ENCODE data around the gene CASP2.

CASP2 gene

DNA sequence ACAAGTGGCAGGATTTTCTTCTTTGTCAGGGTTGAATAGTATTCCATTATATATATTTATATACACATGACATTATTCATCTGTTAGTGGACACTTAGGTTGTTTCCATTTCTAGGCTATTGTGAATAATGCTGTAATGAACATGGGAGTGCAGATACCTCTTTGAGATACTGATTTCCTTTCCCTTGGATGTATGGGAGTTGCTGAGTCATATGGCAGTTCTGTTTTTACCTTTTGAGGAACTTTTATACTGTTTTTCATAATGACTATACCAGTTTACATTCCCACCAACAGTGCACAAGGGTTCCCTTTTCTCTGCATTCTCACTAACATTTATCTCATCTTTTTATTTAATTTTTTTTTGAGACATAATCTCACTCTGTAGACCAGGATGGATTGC lies 26.0 kb downstream of the CASP2 start:
- Mint-ChIP-seq H3K4me3 (no peak overlapping the region), H3K36me3 (ENCODE audit: insufficient read depth) (no peaks in the 10 kb centered on the region), H3K27ac (no peak overlapping the region)

DNA sequence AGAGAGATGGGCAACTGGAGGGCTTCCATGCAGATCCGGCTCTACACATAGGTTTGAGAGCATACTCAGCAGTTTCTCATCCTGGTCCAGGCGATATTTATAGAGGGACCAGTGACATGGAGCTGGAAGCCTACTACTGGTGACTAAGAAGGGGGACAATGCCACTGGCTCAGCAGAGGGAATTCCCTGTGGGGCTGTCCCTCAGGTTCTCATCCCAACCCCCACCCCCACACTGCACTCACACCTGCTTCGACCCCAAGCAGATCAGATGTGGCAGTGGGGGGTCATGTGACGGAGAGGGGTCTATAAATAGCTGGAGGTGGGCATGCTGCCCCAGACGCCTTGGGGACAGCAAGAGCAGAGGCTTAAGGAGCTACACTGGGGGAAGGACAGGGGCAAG lies 27.6 kb downstream of the CASP2 start, which contains the start of gene CLCN1:
Gene CLCN1 (plus strand): TSS at position 336 of the 400 bp plus-strand sequence. CDS start 102 bp downstream, outside the sequence.
- no peak within 1 kb of the TSS for H3K4me3 Mint-ChIP-seq
- H3K9me3 Mint-ChIP-seq = no peaks in the 10 kb centered on the region
- DNase-seq = no peak
- H3K27me3 Mint-ChIP-seq = no peaks in the 10 kb centered on the region
- ATAC-seq (replicated peaks) = no peak
- no peaks in the 10 kb centered on the region for H3K36me3 Mint-ChIP-seq (ENCODE audit: insufficient read depth)
- H3K27ac Mint-ChIP-seq = no peak within 1 kb of the TSS
- H3K4me1 Mint-ChIP-seq (ENCODE audit: low read depth in 2 of 2) = peaks cover 8 to 11% of the 10 kb centered on the region in 2 donors

More for the DNA sequence above, 26.0 kb downstream of the CASP2 start:
- peaks cover 20% of the 10 kb centered on the region in 2 donors for H3K4me1 Mint-ChIP-seq (ENCODE audit: low read depth in 2 of 2)
- ATAC-seq (replicated peaks) = no peak
- H3K27me3 Mint-ChIP-seq = no peaks in the 10 kb centered on the region
- no peaks in the 10 kb centered on the region for H3K9me3 Mint-ChIP-seq
- no peak for DNase-seq

DNA sequence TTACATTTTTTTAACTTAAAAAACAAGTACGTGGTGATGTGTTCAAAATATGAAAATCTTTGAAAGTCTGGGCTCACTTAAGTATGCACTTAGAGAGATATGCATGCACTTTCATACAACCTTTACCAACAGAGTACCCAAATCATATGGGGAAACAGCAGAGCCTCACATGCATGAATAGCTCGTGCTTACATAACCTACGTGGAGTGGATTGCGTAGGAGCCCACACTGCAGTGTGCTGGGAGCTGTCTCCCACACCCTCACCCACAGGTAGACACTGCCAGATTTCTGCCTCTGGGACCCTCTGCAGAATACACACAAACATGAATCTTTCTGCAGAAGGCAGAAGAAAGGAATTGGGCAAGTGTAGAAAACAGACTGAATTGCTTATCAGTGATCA lies 28.3 kb downstream of the CASP2 start:
- H3K9me3 Mint-ChIP-seq = no peaks in the 10 kb centered on the region
- no peaks in the 10 kb centered on the region for H3K27me3 Mint-ChIP-seq
- H3K4me1 Mint-ChIP-seq (ENCODE audit: low read depth in 2 of 2) = peaks cover 4% of the 10 kb centered on the region in 2 donors
- H3K36me3 Mint-ChIP-seq (ENCODE audit: insufficient read depth) = no peaks in the 10 kb centered on the region
- DNase-seq (no peak), ATAC-seq (replicated peaks) (no peak)
- no peak overlapping the region for H3K27ac Mint-ChIP-seq
- H3K4me3 Mint-ChIP-seq = no peak overlapping the region

DNA sequence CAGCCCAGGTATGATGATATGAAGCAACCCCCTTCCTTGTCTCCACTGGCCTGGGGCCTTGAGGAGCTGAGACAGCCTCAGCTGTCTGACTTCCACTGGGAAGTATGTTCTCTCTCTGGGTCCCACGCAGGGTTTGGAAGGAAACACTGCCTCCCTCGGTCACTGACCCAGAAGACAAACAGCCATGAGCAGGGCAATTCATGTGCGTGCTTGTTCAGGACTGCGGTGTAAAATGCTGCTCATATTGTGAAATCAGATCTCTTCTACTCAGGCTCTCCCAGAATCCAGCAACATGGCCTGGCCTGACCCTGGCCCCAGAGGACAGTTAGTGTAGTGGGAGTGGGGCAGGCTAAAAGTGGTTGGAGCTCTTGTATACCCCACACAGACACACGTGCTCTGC lies 30.5 kb downstream of the CASP2 start:
- H3K27me3 Mint-ChIP-seq = no peaks in the 10 kb centered on the region
- no peak overlapping the region for H3K27ac Mint-ChIP-seq
- ATAC-seq (replicated peaks) (no peak), DNase-seq (no peak)
- H3K9me3 Mint-ChIP-seq = no peaks in the 10 kb centered on the region
- H3K4me1 Mint-ChIP-seq (ENCODE audit: low read depth in 2 of 2) = peaks cover 2 to 5% of the 10 kb centered on the region in 2 donors
- H3K36me3 Mint-ChIP-seq (ENCODE audit: insufficient read depth) = no peaks in the 10 kb centered on the region
- no peak overlapping the region for H3K4me3 Mint-ChIP-seq

DNA sequence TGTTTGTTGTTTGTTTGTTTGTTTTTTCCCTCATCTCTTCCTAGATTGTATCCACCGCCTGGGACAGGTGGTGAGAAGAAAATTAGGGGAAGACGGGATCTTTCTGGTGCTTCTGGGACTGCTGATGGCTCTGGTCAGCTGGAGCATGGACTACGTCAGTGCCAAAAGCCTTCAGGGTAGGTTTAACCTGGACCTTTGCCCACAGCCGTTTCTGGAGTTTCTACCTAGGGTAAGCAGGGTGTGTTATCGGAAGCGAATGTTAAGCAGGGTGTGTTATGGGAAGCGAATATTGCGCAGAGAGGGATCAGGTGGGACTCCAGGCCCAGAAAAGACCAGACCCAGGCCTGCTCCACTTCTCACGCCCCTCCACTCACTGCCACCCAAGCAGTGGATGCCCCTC lies 32.5 kb downstream of the CASP2 start:
- ATAC-seq (replicated peaks) (no peak), DNase-seq (no peak)
- Mint-ChIP-seq H3K4me1 (ENCODE audit: low read depth in 2 of 2) (peaks cover 13 to 18% of the 10 kb centered on the region in 2 donors), H3K27me3 (no peaks in the 10 kb centered on the region), H3K27ac (no peak overlapping the region), H3K36me3 (ENCODE audit: insufficient read depth) (no peaks in the 10 kb centered on the region), H3K4me3 (no peak overlapping the region), H3K9me3 (no peaks in the 10 kb centered on the region)

DNA sequence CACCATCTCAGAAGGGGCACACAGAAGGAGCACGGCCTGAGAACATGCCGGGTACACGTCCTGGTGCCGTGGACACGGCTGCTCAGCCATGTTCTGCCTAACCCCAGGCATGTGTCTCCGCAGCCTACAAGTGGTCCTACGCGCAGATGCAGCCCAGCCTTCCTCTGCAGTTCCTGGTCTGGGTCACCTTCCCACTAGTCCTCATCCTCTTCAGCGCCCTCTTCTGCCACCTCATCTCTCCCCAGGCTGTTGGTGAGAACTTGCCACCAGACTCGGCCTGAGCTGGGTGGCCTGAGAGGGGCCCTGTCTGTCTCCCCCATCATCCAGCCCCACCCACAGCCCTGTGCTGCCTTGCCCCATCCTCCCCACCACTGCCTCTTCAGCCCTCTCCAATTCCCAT lies 33.1 kb downstream of the CASP2 start:
- H3K9me3 Mint-ChIP-seq = no peaks in the 10 kb centered on the region
- peak overlapping the region in 1 of 2 donors; percentile 32 for H3K27ac Mint-ChIP-seq
- ATAC-seq (replicated peaks) = no peak
- H3K36me3 Mint-ChIP-seq (ENCODE audit: insufficient read depth) = no peaks in the 10 kb centered on the region
- peaks cover 14 to 20% of the 10 kb centered on the region in 2 donors for H3K4me1 Mint-ChIP-seq (ENCODE audit: low read depth in 2 of 2)
- no peak overlapping the region for H3K4me3 Mint-ChIP-seq
- no peak for DNase-seq
- H3K27me3 Mint-ChIP-seq = no peaks in the 10 kb centered on the region

DNA sequence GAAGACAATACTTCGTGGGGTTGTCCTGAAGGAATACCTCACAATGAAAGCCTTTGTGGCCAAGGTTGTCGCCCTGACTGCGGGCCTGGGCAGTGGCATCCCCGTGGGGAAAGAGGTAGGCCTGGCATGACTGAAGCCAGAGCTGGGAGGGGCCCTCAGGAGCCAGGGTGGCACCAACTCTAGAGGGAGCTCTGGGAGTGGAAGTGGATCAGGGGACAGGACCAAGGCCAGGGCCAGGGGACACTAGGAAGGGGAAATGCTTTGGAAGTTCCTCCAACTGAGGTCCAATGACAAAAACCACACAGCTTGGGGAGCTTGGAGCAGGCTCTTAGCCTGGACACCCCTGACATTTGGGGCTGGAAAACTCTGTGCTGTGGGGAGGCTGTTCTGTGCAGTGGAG lies 33.6 kb downstream of the CASP2 start:
- Mint-ChIP-seq H3K27ac (peak overlapping the region in 1 of 2 donors; percentile 32), H3K27me3 (no peaks in the 10 kb centered on the region), H3K36me3 (ENCODE audit: insufficient read depth) (no peaks in the 10 kb centered on the region), H3K4me1 (ENCODE audit: low read depth in 2 of 2) (peaks cover 15 to 24% of the 10 kb centered on the region in 2 donors), H3K4me3 (no peak overlapping the region), H3K9me3 (no peaks in the 10 kb centered on the region)
- no peak for ATAC-seq (replicated peaks)
- DNase-seq = no peak

DNA sequence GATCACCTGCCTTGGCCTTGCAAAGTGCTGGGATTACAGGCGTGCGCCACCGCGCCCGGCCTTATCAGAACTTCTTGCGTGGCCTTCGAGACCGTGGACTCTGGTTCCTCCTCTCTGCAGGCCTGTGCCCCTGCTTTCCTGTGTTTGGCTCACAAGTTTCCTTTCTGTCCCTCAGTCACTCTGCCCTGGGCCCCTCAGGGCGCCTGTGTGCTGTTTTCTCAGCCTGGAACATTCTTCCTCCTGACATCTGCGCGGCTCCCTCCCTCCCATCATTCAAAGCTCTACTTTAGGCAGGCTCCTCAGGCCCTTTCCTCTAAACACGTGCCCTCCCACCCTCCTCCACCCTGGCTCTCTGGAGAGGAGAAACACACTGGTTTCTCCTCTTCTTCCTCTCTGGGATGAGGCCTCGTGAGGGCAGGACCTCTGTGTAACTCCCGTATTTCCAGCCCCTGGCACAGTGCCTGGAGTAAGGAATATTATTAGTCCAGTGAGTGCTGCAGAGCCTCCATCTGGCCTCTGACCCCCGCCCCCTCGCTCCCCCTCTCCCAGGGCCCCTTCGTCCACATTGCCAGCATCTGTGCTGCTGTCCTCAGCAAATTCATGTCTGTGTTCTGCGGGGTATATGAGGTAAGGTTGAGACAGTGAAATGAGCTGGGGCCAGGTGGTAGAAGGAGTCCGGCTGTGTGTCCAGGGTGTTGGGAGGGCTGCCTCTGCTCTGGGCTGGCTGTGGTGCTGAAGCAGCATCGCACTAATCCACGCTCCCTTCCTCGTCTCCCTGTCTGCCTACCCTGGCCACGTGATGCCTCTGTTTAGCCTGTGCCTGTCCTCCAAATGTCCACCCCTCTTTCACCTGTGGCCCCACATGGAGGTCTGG lies 34.8 kb downstream of the CASP2 start:
- Mint-ChIP-seq H3K4me1 (ENCODE audit: low read depth in 2 of 2) (peaks cover 15 to 24% of the 10 kb centered on the region in 2 donors), H3K27ac (no peak overlapping the region), H3K4me3 (no peak overlapping the region), H3K27me3 (no peaks in the 10 kb centered on the region), H3K36me3 (ENCODE audit: insufficient read depth) (no peaks in the 10 kb centered on the region), H3K9me3 (no peaks in the 10 kb centered on the region)
- no peak for ATAC-seq (replicated peaks)
- DNase-seq = no peak

DNA sequence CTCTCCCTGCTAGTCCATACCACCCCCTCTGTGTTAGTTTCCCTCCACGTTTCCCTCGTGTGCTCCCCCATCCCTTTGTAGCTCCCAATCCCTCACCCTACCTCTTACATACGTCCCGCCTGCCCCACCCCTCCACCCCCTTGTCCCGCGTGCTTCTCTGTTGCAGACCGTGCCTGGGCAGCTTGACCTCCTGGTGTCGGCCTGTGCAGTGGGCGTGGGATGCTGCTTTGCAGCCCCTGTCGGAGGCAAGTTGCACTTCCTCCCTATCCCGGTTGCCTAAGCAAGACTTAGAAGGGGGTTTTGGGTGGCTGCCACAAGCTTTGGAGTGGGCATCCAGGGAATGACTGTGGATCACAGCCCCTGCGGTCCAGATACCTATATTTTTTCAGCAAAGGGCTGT lies 35.5 kb downstream of the CASP2 start:
- Mint-ChIP-seq H3K4me3 (no peak overlapping the region), H3K4me1 (ENCODE audit: low read depth in 2 of 2) (peaks cover 15 to 24% of the 10 kb centered on the region in 2 donors), H3K27ac (no peak overlapping the region), H3K36me3 (ENCODE audit: insufficient read depth) (no peaks in the 10 kb centered on the region), H3K27me3 (no peaks in the 10 kb centered on the region), H3K9me3 (no peaks in the 10 kb centered on the region)
- ATAC-seq (replicated peaks) (no peak), DNase-seq (no peak)

DNA sequence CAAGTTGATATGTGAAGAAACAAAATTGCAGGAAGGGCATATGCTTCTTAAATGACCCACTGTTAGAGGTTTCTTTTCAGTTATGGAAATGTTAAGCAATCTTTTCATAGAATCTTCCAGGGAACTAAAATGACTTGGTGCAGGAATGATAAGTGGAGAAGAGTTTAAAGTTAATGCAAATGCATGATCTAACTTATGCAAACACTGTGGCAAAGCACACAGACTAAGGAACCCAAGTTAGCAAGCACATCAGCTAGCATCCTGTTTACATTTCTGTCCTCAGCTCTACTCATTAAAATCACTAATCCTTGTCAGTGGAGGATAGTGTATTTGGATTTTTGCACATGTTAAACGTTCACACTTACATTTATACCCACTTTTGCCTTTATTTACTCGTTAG lies 37.1 kb downstream of the CASP2 start:
- H3K9me3 Mint-ChIP-seq = no peaks in the 10 kb centered on the region
- DNase-seq (no peak), ATAC-seq (replicated peaks) (no peak)
- H3K36me3 Mint-ChIP-seq (ENCODE audit: insufficient read depth) = no peaks in the 10 kb centered on the region
- peak overlapping the region; percentile 24 to 25 for H3K4me3 Mint-ChIP-seq
- H3K4me1 Mint-ChIP-seq (ENCODE audit: low read depth in 2 of 2) = peaks cover 13 to 24% of the 10 kb centered on the region in 2 donors
- peak overlapping the region in 1 of 2 donors; percentile 71 for H3K27ac Mint-ChIP-seq
- H3K27me3 Mint-ChIP-seq = no peaks in the 10 kb centered on the region

DNA sequence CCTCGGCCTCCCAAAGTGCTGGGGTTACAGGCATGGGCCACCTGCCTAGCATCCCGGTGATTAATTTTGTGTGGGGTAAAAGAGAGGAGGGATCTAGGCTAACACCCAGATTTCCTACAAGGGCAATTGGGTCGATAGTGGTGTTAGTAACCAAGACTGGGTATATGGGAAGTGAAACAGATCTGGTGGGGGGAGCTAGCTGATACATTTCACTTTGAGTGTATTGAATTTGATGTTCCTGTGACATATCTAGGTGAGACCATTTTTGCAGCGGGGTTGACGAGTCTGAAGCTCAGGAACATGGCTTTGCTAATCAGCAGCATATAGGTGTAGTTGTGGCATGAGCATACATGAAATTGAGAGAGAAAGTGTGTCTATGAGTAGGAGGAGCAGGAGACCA lies 39.8 kb downstream of the CASP2 start:
- H3K27me3 Mint-ChIP-seq = peaks cover 0 to 15% of the 10 kb centered on the region in 2 donors
- H3K4me1 Mint-ChIP-seq (ENCODE audit: low read depth in 2 of 2) = peaks cover 13 to 19% of the 10 kb centered on the region in 2 donors
- no peaks in the 10 kb centered on the region for H3K9me3 Mint-ChIP-seq
- H3K27ac Mint-ChIP-seq = no peak overlapping the region
- H3K36me3 Mint-ChIP-seq (ENCODE audit: insufficient read depth) = no peaks in the 10 kb centered on the region
- H3K4me3 Mint-ChIP-seq = no peak overlapping the region
- no peak for DNase-seq
- ATAC-seq (replicated peaks) = no peak

DNA sequence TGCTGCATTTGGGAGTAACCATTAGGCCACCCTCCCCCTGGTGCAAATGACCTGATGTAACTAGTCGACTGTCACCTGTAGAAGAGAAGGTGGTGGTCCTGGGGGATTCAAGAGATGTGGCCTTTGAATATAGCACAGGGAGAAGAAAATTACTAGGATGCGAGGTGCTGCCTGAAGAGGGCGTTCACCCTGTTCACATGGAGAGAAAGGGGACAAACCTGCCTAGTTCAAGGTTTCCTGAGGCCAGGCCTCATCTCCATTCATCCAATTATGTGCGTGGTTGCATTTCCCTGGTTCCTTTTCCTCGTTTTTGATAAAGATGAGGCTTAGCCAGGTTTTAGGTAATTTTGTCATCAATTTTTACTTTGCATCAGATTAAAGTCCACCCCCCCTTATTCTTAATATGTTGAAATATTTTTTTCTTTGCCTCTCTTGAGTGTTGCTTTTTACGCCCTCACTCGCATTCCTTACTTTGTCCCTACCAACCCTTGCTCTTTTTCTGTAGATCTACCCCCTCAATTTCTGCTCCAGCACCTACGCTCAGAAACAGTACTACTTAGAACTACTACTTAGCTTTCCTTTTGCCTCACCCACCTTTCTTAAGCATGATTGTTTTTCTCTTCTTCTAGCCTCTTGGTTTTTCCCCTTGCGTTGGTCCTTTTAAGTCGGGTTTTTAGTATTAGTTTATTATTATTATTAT lies 41.5 kb downstream of the CASP2 start:
- DNase-seq (no peak), ATAC-seq (replicated peaks) (no peak)
- Mint-ChIP-seq H3K4me3 (no peak overlapping the region), H3K27me3 (peaks cover 0 to 16% of the 10 kb centered on the region in 2 donors), H3K36me3 (ENCODE audit: insufficient read depth) (no peaks in the 10 kb centered on the region), H3K4me1 (ENCODE audit: low read depth in 2 of 2) (peaks cover 10 to 15% of the 10 kb centered on the region in 2 donors), H3K27ac (no peak overlapping the region), H3K9me3 (no peaks in the 10 kb centered on the region)

DNA sequence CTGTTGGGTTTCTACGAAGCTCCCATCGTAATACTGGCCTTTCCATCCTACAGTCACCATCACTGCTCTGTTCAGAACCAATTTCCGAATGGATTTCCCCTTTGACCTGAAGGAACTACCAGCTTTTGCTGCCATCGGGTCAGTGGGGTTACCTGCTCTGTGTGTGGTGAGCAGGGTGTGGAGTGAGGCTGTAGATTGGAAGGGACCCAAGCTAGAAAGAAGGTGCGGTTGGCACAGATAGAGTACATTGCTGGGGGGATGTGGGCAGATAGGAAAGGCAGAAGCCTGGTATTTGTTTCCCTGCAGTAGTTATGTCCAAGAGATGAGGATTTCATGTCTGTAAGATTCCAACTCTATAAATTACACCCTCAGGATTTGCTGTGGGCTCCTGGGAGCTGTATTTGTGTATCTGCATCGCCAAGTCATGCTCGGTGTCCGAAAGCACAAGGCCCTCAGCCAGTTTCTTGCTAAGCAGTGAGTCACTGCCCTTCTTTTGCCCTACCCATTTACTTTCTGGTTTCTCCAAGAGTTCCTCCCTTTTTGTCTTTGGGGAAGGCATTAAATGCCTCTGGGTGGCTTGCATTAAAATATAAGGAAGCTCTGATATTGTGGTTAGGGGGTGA lies 43.1 kb downstream of the CASP2 start:
- H3K36me3 Mint-ChIP-seq (ENCODE audit: insufficient read depth) = no peaks in the 10 kb centered on the region
- ATAC-seq (replicated peaks) (no peak), DNase-seq (no peak)
- no peaks in the 10 kb centered on the region for H3K9me3 Mint-ChIP-seq
- H3K27me3 Mint-ChIP-seq = peaks cover 7 to 27% of the 10 kb centered on the region in 2 donors
- peaks cover under 1 to 3% of the 10 kb centered on the region in 2 donors for H3K4me1 Mint-ChIP-seq (ENCODE audit: low read depth in 2 of 2)
- no peak overlapping the region for H3K4me3 Mint-ChIP-seq
- H3K27ac Mint-ChIP-seq = no peak overlapping the region
